Activated CD4-positive, alpha-beta T cell treated with anti-CD3 and anti-CD28 coated beads, Interleukin-2, amount 50 U/mL, for 4 hours (primary cell): Measurements from ENCODE around the gene AMBP.

Source experiments
- DNase-seq, 2 experiments: peaks; one replicate each; pipeline ENCODE4 v3.0.0-alpha.2; 2020

The AMBP gene

DNA sequence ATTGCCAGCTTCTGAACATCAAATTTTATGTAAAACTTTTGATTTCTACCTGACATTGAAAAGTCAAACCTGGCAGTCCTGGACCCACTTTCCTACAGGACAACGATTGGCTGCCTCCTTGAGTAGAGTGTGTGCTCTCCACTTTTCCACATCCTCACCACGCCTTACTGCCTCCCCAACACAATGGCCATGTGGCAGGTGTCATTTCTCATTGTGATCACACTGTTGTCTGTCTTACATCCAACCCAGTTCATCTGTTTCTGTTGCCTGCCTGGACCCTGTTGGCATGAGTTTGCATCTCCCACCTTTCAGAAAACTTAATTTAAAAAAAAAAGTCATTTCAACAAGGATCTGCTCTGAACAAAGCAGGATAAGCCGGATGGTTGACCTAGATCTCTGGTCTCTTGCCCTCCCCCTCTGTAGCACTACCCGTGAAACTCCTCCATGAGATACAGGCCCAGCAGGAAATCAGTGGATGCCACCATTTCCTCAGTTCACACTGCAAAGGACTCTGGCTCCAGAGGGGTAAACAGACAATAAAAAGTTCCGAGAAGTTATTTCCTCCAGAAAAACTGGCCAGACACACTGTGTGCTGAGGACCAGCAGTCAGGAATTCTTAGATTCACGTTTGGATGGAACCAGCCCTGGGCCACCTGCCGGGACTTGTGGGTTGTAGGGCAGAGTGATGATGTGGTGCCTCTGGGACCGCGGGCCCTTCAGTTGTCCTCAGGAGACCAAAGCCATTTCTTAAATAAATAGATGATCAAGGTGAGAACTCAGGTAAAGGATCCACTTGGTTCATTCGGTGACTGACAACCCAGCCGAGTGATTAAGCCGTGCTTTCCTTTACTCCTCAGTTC, 48.6 kb downstream of the AMBP start:
- DNase-seq: no peak

DNA sequence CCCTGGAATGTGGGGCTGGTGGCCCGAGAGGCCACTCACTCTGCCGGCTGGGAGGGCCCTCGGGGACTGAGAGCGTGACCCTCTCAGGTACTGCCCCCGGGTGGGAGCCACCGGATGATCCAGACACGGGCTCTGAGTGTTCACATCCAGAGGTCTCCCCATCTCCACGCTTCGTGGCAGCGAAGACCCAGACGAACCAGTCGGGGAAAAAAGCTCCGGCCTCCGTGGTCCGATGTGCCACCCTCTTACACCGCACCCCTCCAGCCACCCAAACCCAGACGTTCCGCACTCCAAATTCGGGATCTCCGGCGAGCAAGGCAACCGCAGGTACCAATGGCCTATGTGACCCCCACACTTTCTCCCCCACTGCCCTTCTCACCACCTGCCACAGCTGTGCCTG, 49.5 kb downstream of the AMBP start:
- DNase-seq: no peak

DNA sequence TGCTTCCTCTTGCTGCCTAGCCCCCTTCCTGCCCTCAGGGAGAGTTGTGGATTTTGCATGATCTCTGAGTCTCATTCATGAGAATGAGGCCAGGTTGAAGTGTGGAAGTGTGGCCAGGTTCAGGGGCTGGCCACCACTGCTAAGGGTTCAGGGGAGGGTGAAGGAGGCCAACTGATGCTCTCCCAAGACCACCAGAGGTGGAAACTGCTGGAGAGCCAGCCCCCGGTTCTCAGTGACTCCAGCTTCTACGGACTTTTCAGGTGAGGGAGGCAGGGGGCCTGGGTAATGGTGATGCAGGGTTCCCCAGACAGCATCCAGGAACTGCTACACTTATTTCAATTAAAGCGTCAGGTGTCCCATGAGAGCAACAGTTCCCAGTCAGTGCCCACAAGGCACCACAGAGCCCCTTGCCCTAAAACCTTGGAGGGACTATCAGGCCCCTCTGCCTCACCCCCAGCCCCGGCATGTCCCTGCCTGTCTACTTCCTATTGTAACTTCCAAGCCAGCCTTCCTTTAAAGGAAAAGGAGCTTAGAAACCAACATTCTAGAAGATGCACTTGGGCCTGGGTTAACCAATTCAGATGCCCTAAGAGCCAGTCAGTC, 50.1 kb downstream of the AMBP start:
- no peak for DNase-seq

GRCh38 chr9:114027159-114027862, 50.8 kb downstream of the AMBP start:
- no peak for DNase-seq

- DNase-seq: no peak
Measured at GRCh38 chr9:114026335-114026734, 51.8 kb downstream of the AMBP start.

- no peak for DNase-seq
Measured at GRCh38 chr9:114025760-114026159, 52.3 kb downstream of the AMBP start.

DNA sequence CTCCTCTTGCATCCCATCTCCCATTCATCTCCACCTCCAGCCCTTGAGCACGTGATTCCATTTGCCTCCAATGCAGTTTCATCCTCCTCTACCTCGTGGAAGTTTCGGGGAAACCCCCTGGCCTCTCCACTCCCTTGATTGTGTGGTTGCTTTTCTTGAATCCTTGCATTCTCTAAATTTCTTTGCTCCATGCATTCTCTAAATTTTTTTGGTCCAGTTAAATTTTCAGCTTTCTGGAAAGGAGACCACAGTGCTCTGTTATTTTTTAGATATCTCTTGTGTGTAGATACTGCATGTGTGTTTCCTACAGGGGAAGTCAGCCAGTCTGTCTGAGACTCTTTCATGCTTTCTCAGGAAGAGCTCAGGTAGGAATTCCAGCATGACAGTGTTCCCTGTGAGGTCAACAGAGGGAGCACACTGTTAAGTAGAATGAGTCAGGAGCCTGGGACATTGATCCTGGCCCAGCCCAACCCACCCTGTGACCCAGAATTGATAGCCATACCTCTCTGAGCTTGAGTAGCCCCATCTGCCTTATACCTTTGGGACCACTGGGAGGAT, 52.8 kb downstream of the AMBP start:
- DNase-seq: no peak

DNA sequence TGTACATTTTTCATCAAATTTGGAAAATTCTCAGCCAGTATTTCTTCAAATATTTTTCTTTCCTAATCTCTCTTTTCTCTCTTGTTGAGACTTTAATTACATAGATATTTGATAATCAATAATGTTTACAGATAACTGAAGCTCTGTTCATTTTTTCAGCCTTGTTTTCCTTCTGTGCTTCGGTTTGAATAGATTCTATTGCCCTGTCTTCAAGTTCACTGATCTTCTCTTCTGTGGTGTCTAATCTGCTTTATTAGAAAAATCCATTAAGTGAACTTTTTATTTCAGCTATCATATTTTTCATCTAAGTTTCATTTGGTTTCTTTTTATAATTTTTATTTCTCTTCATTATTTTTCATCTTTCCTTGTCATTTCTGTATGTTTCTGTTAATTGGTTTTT, 54.1 kb downstream of the AMBP start:
- no peak for DNase-seq

- DNase-seq: no peak
Measured at GRCh38 chr9:114021578-114021977, 56.5 kb downstream of the AMBP start.

- DNase-seq: no peak
Measured at GRCh38 chr9:114017741-114018715, 60.1 kb downstream of the AMBP start.

GRCh38 chr9:114016629-114017423, 61.3 kb downstream of the AMBP start:
- DNase-seq: no peak

DNA sequence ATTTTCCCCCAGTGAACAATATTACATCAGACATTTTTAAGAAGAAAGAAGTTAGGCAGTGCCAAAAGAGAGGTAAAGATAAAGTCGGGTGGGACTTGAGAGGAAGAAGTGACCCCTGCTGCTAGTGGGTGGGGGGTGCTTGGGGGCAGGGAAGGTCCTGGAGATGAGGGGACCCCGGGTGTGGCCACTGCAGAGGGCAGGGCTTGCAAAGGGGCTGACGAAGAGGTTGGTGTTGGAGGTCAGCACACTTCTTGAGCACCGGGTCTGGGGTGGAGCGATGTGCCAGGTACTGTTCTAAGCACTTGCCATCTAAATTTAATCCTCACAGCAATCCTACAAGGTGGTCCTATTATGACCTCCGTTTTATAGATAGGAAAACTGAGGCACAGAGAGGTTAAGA, 62.0 kb downstream of the AMBP start:
- DNase-seq: no peak

GRCh38 chr9:114015607-114016006, 62.5 kb downstream of the AMBP start:
- no peak for DNase-seq

DNA sequence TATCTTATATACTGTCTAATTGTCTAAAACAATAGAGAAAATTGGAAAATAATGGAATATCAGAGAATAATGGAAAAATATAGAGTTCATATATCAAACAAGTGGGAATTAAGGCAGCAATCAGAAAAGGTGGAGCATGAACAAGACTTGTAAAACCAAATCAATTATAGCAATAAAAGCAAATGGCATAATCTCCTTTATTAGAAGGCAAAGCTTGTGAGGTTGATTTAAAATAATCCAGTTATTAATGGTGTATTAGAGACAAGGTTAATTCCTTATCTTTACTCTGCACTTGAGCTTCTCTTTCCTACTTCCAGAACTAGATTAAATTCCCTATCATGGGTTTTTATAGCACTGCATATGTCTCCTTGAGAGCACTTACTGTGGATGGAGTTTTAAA, 64.1 kb downstream of the AMBP start:
- DNase-seq: no peak

- no peak for DNase-seq
Measured at GRCh38 chr9:114012126-114012525, 66.0 kb downstream of the AMBP start.

- DNase-seq: no peak
Measured at GRCh38 chr9:114011313-114011712, 66.8 kb downstream of the AMBP start.
